ENCODE measurements around the gene MRAP2. TPM values are rescaled to one million over a fixed set of nuclear protein-coding genes. Genes with fewer than 3 reads are reported as not detected.
"Not testable (repeated sequence)": the region's sequence is repeated elsewhere in the genome, so short reads cannot be mapped to it uniquely, and the experiment has no call there.

Gene MRAP2
- polyA plus RNA-seq, 1 experiment: 0.16 TPM

DNA sequence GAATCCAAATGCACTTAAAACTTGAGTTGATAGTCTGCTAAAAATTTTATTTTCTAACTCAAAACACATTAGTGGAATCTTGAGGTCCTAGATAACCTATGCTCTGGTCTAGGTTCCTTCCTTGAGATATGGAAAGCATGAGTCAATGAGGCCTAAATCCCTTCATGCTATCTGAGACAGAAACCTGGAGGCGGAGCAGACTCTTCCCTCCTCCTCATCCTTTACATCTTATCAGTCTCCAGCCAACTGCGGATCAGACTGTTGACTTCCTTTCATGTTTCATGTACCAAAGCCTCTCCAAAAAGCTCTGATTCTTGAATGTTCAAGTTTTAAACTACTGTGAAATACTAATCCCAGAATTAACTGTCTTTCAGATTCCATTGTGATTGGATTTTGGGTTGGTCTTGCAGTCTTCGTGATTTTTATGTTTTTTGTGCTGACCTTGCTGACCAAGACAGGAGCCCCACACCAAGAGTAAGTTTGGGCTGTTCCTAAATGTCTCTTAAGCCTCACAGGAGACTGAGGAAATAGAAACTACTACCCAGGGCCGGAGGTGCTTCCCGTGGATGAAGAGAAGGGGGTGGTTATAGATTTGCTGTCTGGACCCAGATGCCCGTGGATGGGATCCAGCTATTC lies 29.1 kb downstream of the MRAP2 start:
- POLR2A ChIA-PET: no interaction called here
- Histone ChIP-seq H3K27me3 (ENCODE audit: control insufficient read depth, insufficient read depth, low read length) (no peaks in the 10 kb centered on the region), H3K36me3 (ENCODE audit: control insufficient read depth, insufficient read depth, low read length) (no peaks in the 10 kb centered on the region), H3K4me3 (ENCODE audit: low read depth, low read length) (no peak overlapping the region)
- no peak for DNase-seq (ENCODE audit: low read depth)
- TF ChIP-seq, protein P1, sequence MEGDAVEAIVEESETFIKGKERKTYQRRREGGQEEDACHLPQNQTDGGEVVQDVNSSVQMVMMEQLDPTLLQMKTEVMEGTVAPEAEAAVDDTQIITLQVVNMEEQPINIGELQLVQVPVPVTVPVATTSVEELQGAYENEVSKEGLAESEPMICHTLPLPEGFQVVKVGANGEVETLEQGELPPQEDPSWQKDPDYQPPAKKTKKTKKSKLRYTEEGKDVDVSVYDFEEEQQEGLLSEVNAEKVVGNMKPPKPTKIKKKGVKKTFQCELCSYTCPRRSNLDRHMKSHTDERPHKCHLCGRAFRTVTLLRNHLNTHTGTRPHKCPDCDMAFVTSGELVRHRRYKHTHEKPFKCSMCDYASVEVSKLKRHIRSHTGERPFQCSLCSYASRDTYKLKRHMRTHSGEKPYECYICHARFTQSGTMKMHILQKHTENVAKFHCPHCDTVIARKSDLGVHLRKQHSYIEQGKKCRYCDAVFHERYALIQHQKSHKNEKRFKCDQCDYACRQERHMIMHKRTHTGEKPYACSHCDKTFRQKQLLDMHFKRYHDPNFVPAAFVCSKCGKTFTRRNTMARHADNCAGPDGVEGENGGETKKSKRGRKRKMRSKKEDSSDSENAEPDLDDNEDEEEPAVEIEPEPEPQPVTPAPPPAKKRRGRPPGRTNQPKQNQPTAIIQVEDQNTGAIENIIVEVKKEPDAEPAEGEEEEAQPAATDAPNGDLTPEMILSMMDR (IDR thresholded peaks at IDR 0.05; ENCODE audit: insufficient read depth, low read depth, low read length): no peak
- CTCF ChIA-PET: no interaction called here

DNA sequence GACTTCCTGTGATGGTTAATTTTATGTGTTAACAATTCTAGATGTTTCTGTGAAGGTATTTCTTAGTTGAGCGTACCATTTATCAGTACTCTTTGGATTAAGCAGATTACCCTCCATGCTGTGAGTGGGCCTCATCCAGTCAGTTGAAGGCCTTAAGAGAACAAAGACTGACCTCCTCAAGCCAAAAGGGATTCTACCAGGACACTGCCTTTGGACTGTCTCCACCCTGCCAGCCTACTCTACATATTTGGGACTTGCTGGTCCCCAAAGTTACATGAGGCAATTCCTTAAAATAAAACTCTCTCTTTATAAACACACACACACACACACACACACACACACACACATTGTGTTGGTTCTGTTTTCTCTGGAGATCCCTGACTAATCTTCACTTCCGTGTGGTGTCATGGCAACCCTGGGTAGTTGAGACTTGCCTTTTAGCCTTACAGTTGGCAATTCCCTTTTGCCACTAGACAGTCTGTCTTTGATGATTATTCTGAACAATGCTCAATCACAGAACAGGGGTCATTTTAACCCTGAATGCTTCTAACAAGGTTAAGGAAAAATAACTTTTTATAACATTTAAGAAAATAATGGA lies 32.2 kb downstream of the MRAP2 start:
- POLR2A ChIA-PET: no interaction called here
- Histone ChIP-seq H3K36me3 (ENCODE audit: control insufficient read depth, insufficient read depth, low read length) (no peaks in the 10 kb centered on the region), H3K4me3 (ENCODE audit: low read depth, low read length) (no peak overlapping the region), H3K27me3 (ENCODE audit: control insufficient read depth, insufficient read depth, low read length) (no peaks in the 10 kb centered on the region)
- CTCF ChIA-PET: no interaction called here
- TF ChIP-seq, protein P1 (IDR thresholded peaks at IDR 0.05; ENCODE audit: insufficient read depth, low read depth, low read length): no peak
- DNase-seq (ENCODE audit: low read depth): no peak

DNA sequence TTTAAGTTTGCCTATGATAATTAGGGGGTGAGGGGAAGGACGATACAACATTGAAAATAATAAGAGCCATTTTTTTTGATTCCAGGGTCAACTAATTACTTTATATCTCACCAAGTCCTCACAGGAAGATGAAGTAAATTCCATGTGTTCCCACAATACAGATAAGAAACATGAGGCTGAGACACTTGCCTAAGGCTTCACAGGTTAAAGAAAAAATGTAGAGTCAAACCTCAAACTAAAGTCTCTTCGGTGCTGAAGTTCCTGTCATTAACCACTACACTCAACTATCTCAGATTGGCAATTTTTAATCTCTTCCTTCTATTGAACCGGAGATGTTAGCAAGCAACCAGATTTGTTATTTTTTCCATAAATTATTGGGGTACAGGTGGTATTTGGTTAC lies 33.0 kb downstream of the MRAP2 start:
- no peak for DNase-seq (ENCODE audit: low read depth)
- Histone ChIP-seq H3K4me3 (ENCODE audit: low read depth, low read length) (no peak overlapping the region), H3K27me3 (ENCODE audit: control insufficient read depth, insufficient read depth, low read length) (no peaks in the 10 kb centered on the region), H3K36me3 (ENCODE audit: control insufficient read depth, insufficient read depth, low read length) (no peaks in the 10 kb centered on the region)
- CTCF ChIA-PET: no interaction called here
- TF ChIP-seq, protein P1 (IDR thresholded peaks at IDR 0.05; ENCODE audit: insufficient read depth, low read depth, low read length): no peak
- POLR2A ChIA-PET: no interaction called here

DNA sequence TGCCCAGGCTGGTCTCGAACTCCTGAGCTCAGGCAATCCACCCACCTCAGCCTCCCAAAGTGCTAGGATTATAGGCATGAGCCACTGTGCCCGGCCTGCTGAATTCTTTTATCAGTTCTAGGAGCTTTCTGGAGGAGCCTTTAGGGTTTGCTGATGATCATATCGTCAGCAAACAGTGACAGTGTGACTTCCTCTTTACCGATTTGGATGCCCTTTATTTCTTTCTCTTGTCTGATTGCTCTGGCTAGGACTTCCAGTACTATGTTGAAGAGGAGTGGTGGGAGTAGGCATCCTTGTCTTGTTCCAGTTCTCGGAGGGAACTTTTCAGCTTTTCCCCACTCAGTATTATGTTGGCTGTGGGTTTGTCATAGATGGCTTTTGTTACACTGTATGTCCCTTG lies 35.3 kb downstream of the MRAP2 start:
- DNase-seq (ENCODE audit: low read depth); H3K36me3 ChIP-seq (ENCODE audit: control insufficient read depth, insufficient read depth, low read length); H3K4me3 ChIP-seq (ENCODE audit: low read depth, low read length); H3K27me3 ChIP-seq (ENCODE audit: control insufficient read depth, insufficient read depth, low read length); POLR2A ChIA-PET; CTCF ChIA-PET: not testable (repeated sequence)

DNA sequence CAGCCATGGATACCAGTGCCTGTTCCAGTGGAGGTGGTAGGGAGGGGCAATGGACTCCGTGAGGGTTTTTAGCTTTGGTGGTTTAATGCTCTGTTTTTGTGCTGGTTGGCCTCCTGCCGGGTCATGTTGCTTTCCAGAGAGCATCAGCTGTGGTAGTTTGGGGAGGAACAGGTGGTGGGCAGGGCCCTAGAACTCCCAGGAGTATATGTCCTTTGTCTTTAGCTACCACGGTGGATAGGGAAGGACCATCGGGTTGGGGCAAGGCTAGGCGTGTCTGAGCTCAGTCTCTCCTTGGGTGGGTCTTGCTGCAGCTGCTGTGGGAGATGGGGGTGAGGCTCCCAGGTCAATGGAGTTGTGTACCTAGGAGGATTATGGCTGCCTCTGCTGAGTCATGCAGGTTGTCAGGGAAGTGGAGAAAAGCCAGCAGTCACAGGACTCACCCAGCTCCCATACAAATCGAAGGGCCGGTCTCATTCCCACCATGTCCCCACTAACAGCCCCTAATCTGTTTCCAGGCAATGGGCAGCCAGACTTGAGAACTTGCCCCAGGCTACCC lies 38.9 kb downstream of the MRAP2 start:
- TF ChIP-seq, protein P1 (IDR thresholded peaks at IDR 0.05; ENCODE audit: insufficient read depth, low read depth, low read length): no peak
- Histone ChIP-seq H3K4me3 (ENCODE audit: low read depth, low read length) (no peak overlapping the region), H3K27me3 (ENCODE audit: control insufficient read depth, insufficient read depth, low read length) (no peaks in the 10 kb centered on the region), H3K36me3 (ENCODE audit: control insufficient read depth, insufficient read depth, low read length) (no peaks in the 10 kb centered on the region)
- no peak for DNase-seq (ENCODE audit: low read depth)
- ChIA-PET CTCF (no interaction called here), POLR2A (no interaction called here)
